ENCODE results near the gene EGLN1.
A peak's percentile ranks its signal among the peaks of the same experiment; 100 is the strongest.

Gene EGLN1

DNA sequence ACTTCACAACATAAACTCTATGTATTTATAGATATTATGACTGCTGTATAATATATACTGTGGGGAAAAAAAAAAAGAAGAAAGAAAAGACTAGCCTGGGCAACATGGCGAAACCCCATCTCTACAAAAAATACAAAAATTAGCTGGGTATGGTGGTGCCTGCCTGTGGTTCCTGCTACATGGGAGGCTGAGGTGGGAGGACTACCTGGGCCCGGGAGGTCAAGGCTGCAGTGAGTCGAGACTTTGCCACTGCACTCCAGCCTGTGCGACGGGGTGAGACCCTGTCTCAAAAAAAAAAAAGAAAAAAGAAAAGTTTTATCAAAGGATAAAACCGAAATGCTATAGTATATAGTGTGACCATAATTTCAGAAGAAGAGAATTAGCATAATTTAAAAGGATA is 87.1 kb downstream of the EGLN1 start:
- TF ChIP-seq, protein P1, sequence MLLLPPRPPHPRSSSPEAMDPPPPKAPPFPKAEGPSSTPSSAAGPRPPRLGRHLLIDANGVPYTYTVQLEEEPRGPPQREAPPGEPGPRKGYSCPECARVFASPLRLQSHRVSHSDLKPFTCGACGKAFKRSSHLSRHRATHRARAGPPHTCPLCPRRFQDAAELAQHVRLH (tag by site-specific recombination; IDR thresholded peaks at IDR 0.05) = peak; percentile 43; the same call in 1 of the 2 replicates
- peak; percentile 15; the same call in 1 of the 2 replicates for TF ChIP-seq ZFP69B (tag by site-specific recombination; IDR thresholded peaks at IDR 0.05)
- no peak for TF ChIP-seq ZNF571 (tag by site-specific recombination; IDR thresholded peaks at IDR 0.05)
- TF ChIP-seq GLIS2 (tag by site-specific recombination; IDR thresholded peaks at IDR 0.05) = peak; percentile 46; the same call in 1 of the 2 replicates
- TF ChIP-seq, protein P2, sequence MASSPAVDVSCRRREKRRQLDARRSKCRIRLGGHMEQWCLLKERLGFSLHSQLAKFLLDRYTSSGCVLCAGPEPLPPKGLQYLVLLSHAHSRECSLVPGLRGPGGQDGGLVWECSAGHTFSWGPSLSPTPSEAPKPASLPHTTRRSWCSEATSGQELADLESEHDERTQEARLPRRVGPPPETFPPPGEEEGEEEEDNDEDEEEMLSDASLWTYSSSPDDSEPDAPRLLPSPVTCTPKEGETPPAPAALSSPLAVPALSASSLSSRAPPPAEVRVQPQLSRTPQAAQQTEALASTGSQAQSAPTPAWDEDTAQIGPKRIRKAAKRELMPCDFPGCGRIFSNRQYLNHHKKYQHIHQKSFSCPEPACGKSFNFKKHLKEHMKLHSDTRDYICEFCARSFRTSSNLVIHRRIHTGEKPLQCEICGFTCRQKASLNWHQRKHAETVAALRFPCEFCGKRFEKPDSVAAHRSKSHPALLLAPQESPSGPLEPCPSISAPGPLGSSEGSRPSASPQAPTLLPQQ (tag by site-specific recombination; IDR thresholded peaks at IDR 0.05) = 0 out of 2 replicates have a peak, but pooled peaks have one; percentile 32
- TF ChIP-seq ZNF837 (tag by site-specific recombination; IDR thresholded peaks at IDR 0.05) = no peak
- peak; percentile 21 for TF ChIP-seq GLIS1 (tag by site-specific recombination; IDR thresholded peaks at IDR 0.05)
- TF ChIP-seq, protein P3, sequence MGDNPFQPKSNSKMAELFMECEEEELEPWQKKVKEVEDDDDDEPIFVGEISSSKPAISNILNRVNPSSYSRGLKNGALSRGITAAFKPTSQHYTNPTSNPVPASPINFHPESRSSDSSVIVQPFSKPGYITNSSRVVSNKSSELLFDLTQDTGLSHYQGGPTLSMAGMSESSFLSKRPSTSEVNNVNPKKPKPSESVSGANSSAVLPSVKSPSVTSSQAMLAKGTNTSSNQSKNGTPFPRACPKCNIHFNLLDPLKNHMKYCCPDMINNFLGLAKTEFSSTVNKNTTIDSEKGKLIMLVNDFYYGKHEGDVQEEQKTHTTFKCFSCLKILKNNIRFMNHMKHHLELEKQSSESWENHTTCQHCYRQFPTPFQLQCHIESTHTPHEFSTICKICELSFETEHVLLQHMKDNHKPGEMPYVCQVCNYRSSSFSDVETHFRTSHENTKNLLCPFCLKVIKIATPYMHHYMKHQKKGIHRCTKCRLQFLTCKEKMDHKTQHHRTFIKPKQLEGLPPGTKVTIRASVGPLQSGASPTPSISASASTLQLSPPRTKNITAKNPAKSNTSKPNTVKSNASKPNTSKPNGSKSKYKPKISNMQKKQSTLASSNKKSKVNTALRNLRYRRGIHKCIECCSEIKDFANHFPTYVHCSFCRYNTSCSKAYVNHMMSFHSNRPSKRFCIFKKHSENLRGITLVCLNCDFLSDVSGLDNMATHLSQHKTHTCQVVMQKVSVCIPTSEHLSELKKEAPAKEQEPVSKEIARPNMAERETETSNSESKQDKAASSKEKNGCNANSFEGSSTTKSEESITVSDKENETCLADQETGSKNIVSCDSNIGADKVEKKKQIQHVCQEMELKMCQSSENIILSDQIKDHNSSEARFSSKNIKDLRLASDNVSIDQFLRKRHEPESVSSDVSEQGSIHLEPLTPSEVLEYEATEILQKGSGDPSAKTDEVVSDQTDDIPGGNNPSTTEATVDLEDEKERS (tag by site-specific recombination; IDR thresholded peaks at IDR 0.05) = peak; percentile 44; the same call in 1 of the 2 replicates
- no peak for TF ChIP-seq ZNF677 (tag by site-specific recombination; IDR thresholded peaks at IDR 0.05)
- no peak for TF ChIP-seq ZNF660 (tag by site-specific recombination; IDR thresholded peaks at IDR 0.05)
- TF ChIP-seq, protein P4, sequence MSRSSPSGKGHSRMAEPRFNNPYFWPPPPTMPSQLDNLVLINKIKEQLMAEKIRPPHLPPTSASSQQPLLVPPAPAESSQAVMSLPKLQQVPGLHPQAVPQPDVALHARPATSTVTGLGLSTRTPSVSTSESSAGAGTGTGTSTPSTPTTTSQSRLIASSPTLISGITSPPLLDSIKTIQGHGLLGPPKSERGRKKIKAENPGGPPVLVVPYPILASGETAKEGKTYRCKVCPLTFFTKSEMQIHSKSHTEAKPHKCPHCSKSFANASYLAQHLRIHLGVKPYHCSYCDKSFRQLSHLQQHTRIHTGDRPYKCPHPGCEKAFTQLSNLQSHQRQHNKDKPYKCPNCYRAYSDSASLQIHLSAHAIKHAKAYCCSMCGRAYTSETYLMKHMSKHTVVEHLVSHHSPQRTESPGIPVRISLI (tag by site-specific recombination; IDR thresholded peaks at IDR 0.05) = peak; percentile 76; the same call in 1 of the 2 replicates
- H3K9me3 ChIP-seq (ENCODE audit: control insufficient read depth, insufficient read depth, low read depth, low read length) = no peaks in the 10 kb centered on the region
- peak overlapping the region; percentile 68 for H3K4me3 ChIP-seq (ENCODE audit: low read depth, low read length)
- peaks cover 12% of the 10 kb centered on the region for H3K4me1 ChIP-seq (ENCODE audit: control insufficient read depth, insufficient read depth, low read length)
- CTCF ChIA-PET = interaction anchor here (0.9 to 2.1 kb wide), 4 partner anchors 10 to 257 kb away, joined by 4 to 14 read pairs (median 6); no protein-coding TSS in a partner anchor
- H3K36me3 ChIP-seq (ENCODE audit: control insufficient read depth in 2 of 2, insufficient read depth in 1 of 2, low read length in 2 of 2) = peaks cover 4 to 8% of the 10 kb centered on the region in 2 experiments; a peak in 2 of 3 replicates
- no peak overlapping the region for H3K27ac ChIP-seq (ENCODE audit: extremely low read depth, low read depth, low read length)
- POLR2A ChIA-PET = no interaction called here

DNA sequence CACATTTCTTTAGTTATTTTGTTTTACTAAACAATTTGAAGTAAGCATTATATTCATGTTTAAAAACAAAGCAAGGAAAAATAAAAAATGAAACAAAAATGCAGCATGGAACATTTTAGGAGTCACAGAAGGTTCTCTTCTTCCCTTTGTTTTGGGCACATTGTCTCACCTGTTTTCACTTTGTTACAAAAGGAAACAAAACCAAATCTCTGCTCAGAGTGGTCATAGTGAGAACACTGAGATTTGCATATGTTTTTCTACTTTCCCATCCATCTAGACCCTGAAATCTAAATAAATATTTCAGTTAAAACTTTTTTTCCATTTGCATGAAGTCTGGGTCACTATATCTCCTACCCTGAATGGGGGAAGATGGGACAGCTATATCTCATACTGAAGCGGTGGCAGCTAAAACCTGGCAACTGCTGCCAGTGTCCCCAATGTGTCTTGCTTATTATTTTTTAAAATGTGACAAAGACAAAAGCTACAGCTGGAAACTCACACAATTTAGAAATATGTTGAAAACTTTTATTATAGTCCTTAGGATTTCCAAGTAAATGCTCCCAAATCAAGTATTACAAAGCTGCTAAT is 87.9 kb downstream of the EGLN1 start:
- POLR2A ChIA-PET = interaction anchor here (0.5 to 0.8 kb wide), 2 partner anchors 283 to 466 kb away, joined by 3 to 5 read pairs; no protein-coding TSS in a partner anchor
- CTCF ChIA-PET = interaction anchor here (2.1 to 2.2 kb wide), 2 partner anchors 18 kb away, joined by 9 to 14 read pairs; no protein-coding TSS in a partner anchor
- peak; percentile 55 for TF ChIP-seq PRDM1 (tag by site-specific recombination; IDR thresholded peaks at IDR 0.05)
- TF ChIP-seq ZNF311 (tag by site-specific recombination; IDR thresholded peaks at IDR 0.05; ENCODE audit: borderline replicate concordance) = no peak
- TF ChIP-seq, protein P5, sequence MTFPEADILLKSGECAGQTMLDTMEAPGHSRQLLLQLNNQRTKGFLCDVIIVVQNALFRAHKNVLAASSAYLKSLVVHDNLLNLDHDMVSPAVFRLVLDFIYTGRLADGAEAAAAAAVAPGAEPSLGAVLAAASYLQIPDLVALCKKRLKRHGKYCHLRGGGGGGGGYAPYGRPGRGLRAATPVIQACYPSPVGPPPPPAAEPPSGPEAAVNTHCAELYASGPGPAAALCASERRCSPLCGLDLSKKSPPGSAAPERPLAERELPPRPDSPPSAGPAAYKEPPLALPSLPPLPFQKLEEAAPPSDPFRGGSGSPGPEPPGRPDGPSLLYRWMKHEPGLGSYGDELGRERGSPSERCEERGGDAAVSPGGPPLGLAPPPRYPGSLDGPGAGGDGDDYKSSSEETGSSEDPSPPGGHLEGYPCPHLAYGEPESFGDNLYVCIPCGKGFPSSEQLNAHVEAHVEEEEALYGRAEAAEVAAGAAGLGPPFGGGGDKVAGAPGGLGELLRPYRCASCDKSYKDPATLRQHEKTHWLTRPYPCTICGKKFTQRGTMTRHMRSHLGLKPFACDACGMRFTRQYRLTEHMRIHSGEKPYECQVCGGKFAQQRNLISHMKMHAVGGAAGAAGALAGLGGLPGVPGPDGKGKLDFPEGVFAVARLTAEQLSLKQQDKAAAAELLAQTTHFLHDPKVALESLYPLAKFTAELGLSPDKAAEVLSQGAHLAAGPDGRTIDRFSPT (tag by site-specific recombination; IDR thresholded peaks at IDR 0.05) = no peak
- TF ChIP-seq, protein P6, sequence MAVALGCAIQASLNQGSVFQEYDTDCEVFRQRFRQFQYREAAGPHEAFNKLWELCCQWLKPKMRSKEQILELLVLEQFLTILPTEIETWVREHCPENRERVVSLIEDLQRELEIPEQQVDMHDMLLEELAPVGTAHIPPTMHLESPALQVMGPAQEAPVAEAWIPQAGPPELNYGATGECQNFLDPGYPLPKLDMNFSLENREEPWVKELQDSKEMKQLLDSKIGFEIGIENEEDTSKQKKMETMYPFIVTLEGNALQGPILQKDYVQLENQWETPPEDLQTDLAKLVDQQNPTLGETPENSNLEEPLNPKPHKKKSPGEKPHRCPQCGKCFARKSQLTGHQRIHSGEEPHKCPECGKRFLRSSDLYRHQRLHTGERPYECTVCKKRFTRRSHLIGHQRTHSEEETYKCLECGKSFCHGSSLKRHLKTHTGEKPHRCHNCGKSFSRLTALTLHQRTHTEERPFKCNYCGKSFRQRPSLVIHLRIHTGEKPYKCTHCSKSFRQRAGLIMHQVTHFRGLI (tag by site-specific recombination; IDR thresholded peaks at IDR 0.05) = 0 out of 2 replicates have a peak, but pooled peaks have one; percentile 8
- TF ChIP-seq GFI1B (tag by site-specific recombination; IDR thresholded peaks at IDR 0.05) = peak; percentile 72; the same call in 1 of the 2 replicates
- no peak for TF ChIP-seq ZNF391 (tag by site-specific recombination; IDR thresholded peaks at IDR 0.05; ENCODE audit: borderline replicate concordance, low read depth)
- 0 out of 2 replicates have a peak, but pooled peaks have one; percentile 8 for TF ChIP-seq ZNF501 (tag by site-specific recombination; IDR thresholded peaks at IDR 0.05)
- TF ChIP-seq, protein P7, sequence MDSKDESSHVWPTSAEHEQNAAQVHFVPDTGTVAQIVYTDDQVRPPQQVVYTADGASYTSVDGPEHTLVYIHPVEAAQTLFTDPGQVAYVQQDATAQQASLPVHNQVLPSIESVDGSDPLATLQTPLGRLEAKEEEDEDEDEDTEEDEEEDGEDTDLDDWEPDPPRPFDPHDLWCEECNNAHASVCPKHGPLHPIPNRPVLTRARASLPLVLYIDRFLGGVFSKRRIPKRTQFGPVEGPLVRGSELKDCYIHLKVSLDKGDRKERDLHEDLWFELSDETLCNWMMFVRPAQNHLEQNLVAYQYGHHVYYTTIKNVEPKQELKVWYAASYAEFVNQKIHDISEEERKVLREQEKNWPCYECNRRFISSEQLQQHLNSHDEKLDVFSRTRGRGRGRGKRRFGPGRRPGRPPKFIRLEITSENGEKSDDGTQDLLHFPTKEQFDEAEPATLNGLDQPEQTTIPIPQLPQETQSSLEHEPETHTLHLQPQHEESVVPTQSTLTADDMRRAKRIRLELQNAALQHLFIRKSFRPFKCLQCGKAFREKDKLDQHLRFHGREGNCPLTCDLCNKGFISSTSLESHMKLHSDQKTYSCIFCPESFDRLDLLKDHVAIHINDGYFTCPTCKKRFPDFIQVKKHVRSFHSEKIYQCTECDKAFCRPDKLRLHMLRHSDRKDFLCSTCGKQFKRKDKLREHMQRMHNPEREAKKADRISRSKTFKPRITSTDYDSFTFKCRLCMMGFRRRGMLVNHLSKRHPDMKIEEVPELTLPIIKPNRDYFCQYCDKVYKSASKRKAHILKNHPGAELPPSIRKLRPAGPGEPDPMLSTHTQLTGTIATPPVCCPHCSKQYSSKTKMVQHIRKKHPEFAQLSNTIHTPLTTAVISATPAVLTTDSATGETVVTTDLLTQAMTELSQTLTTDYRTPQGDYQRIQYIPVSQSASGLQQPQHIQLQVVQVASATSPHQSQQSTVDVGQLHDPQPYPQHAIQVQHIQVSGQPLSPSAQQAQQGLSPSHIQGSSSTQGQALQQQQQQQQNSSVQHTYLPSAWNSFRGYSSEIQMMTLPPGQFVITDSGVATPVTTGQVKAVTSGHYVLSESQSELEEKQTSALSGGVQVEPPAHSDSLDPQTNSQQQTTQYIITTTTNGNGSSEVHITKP (tag by site-specific recombination; IDR thresholded peaks at IDR 0.05) = peak; percentile 83

More for the DNA sequence above, 87.9 kb downstream of the EGLN1 start:
- Histone ChIP-seq H3K4me3 (ENCODE audit: low read depth, low read length) (peak overlapping the region; percentile 68), H3K9me3 (ENCODE audit: control insufficient read depth, insufficient read depth, low read depth, low read length) (no peaks in the 10 kb centered on the region), H3K36me3 (ENCODE audit: control insufficient read depth in 2 of 2, insufficient read depth in 1 of 2, low read length in 2 of 2) (peaks cover 4 to 8% of the 10 kb centered on the region in 2 experiments; a peak in 2 of 3 replicates), H3K27ac (ENCODE audit: extremely low read depth, low read depth, low read length) (no peak overlapping the region), H3K4me1 (ENCODE audit: control insufficient read depth, insufficient read depth, low read length) (peaks cover 8% of the 10 kb centered on the region)
